GM23248 (cell line): ENCODE results near the gene CFAP126. TPM values are rescaled to one million over a fixed set of nuclear protein-coding genes. Genes with fewer than 3 reads are reported as not detected.
A peak's percentile ranks its signal among the peaks of the same experiment; 100 is the strongest.
"Not testable (repeated sequence)": the region's sequence is repeated elsewhere in the genome, so short reads cannot be mapped to it uniquely, and the experiment has no call there.

Experiments
- DNase-seq: peaks from one replicate; pipeline ENCODE4 v3.0.0-alpha.2; 2015
- H2AFZ ChIP-seq: fragments of 200-600 bp; sonication (generic); 2 replicates; pipeline ENCODE4 v1.6.1; 2016; ENCODE audit warnings: antibody characterized with exemption
- H3F3A ChIP-seq: fragments of 200-600 bp; sonication (generic); 2 replicates; pipeline ENCODE4 v1.6.1; 2016; ENCODE audit warnings: mild to moderate bottlenecking, antibody characterized with exemption, mixed run types; ENCODE audit not compliant: insufficient read depth
- H3K27ac ChIP-seq: fragments of 200-600 bp; sonication (generic); 2 replicates; pipeline ENCODE4 v1.5.1; 2016; ENCODE audit warnings: mild to moderate bottlenecking
- H3K27me3 ChIP-seq: fragments of 200-600 bp; sonication (generic); replicated peaks from 2 replicates; pipeline ENCODE4 v1.6.1; 2016; ENCODE audit warnings: mild to moderate bottlenecking; ENCODE audit not compliant: insufficient read depth
- H3K36me3 ChIP-seq: fragments of 200-600 bp; sonication (generic); 2 replicates; pipeline ENCODE4 v1.6.1; 2016; ENCODE audit warnings: low read depth, mild to moderate bottlenecking
- H3K4me1 ChIP-seq: fragments of 200-600 bp; sonication (generic); 2 replicates; pipeline ENCODE4 v1.6.1; 2016; ENCODE audit warnings: mild to moderate bottlenecking; ENCODE audit not compliant: insufficient read depth
- H3K4me2 ChIP-seq: fragments of 200-600 bp; sonication (generic); one replicate; pipeline ENCODE4 v1.6.1; 2016; ENCODE audit warnings: mild to moderate bottlenecking; ENCODE audit not compliant: unreplicated experiment
- H3K4me3 ChIP-seq: fragments of 200-600 bp; sonication (generic); 2 replicates; pipeline ENCODE4 v1.5.1; 2016; ENCODE audit warnings: mild to moderate bottlenecking
- H3K79me2 ChIP-seq: fragments of 200-600 bp; sonication (generic); 2 replicates; pipeline ENCODE4 v1.6.1; 2016; ENCODE audit warnings: mild to moderate bottlenecking; ENCODE audit not compliant: insufficient read depth
- H3K9ac ChIP-seq: fragments of 200-600 bp; sonication (generic); 2 replicates; pipeline ENCODE4 v1.6.1; 2016; ENCODE audit warnings: mild to moderate bottlenecking
- H3K9me2 ChIP-seq: fragments of 200-600 bp; sonication (generic); 2 replicates; pipeline ENCODE4 v1.6.1; 2016; ENCODE audit warnings: mixed run types, mild to moderate bottlenecking, moderate library complexity; ENCODE audit not compliant: insufficient read depth
- H3K9me3 ChIP-seq: fragments of 200-600 bp; sonication (generic); one replicate; pipeline ENCODE4 v1.6.1; 2017; ENCODE audit warnings: low read depth
- H4K20me1 ChIP-seq: fragments of 200-600 bp; sonication (generic); 2 replicates; pipeline ENCODE4 v1.6.0; 2016; ENCODE audit not compliant: insufficient read depth
- EZH2 ChIP-seq: fragments of 200-600 bp; sonication (generic); IDR thresholded peaks from 2 replicates; pipeline ENCODE4 v1.6.1; 2018; ENCODE audit warnings: antibody characterized with exemption, mild to moderate bottlenecking; ENCODE audit not compliant: insufficient read depth, poor library complexity, severe bottlenecking
- EZH2phosphoT487 ChIP-seq: fragments of 200-600 bp; sonication (generic); IDR thresholded peaks from 2 replicates; pipeline ENCODE4 v1.6.1; 2018; ENCODE audit warnings: antibody characterized with exemption, moderate library complexity, mild to moderate bottlenecking, low read depth; ENCODE audit not compliant: insufficient read depth
- WGBS, 2 experiments: methylation state at CpG; one replicate each; pipeline ENCODE4 v1.1.6; 2015 to 2017; ENCODE audit warnings: low lambda C conversion rate in 2 of 2, low coverage in 1 of 2; ENCODE audit errors: missing lambda C conversion rate in 2 of 2; 5-methylcytosine and 5-hydroxymethylcytosine counted together
- in situ Hi-C: fragments of 300-500 bp; cut with MboI; formaldehyde crosslinking; loops from 2 replicates; pipeline ENCODE4 v1.15.0; 2020
- polyA plus RNA-seq: library from polyadenylated mRNA; unstranded; fragments of >200 nt; fragmentation: Nextera tagmentation; extraction: Ambion mirVana; gene quantifications from 2 replicates; pipeline ENCODE4 v1.2.1, GENCODE V29; 2016
- total RNA-seq: library from RNA; depleted of rRNA; stranded (reverse); fragments of >200 nt; shearing (Covaris generic); gene quantifications from 2 replicates; pipeline ENCODE4 v1.2.3, GENCODE V29; 2014

CFAP126 gene
- total and polyA plus RNA-seq, 2 experiments from 2014 or later: not detected

DNA sequence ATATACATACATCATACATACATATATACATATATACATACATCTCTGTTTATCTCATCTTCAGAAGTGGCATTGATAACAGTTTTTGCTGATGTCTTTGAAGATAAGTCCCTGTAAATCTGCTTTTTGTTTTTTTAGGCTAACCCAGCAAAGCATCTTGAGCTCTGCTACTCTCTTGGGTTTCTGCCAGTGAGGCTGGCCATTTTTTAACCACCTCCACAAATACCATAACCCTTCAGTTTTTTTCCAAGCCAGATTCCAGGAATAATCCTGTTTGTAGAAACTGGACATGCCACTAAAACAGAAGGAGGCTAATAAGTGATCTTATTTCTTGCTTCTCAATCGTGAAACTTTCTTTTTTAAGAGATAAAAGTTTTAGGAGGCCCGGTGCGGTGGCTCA lies 31.9 kb downstream of the CFAP126 start:
- no peak overlapping the region for H3K9ac ChIP-seq
- peaks cover 50% of the 10 kb centered on the region for H3K36me3 ChIP-seq
- H3K4me1 ChIP-seq: 0 out of 2 replicates have a peak, but pooled peaks cover 4% of the 10 kb centered on the region
- no peaks in the 10 kb centered on the region for H3K9me2 ChIP-seq
- no peak overlapping the region for H3K4me3 ChIP-seq
- no peaks in the 10 kb centered on the region; the same call in 1 of the 2 replicates for H3F3A ChIP-seq
- peaks cover 10% of the 10 kb centered on the region for H3K79me2 ChIP-seq
- H2AFZ ChIP-seq: no peak overlapping the region
- H4K20me1 ChIP-seq: no peaks in the 10 kb centered on the region
- H3K4me2 ChIP-seq: no peak overlapping the region
- no peaks in the 10 kb centered on the region for H3K27me3 ChIP-seq
- no peak for TF ChIP-seq EZH2
- TF ChIP-seq EZH2phosphoT487: no peak
- no peak overlapping the region for H3K27ac ChIP-seq
- 96 to 100% methylated on average over 3 of the region's 3 CpGs for WGBS, 2 experiments
- in situ Hi-C loops: no loop called here
- peak; percentile 32 for DNase-seq
- no peaks in the 10 kb centered on the region for H3K9me3 ChIP-seq

DNA sequence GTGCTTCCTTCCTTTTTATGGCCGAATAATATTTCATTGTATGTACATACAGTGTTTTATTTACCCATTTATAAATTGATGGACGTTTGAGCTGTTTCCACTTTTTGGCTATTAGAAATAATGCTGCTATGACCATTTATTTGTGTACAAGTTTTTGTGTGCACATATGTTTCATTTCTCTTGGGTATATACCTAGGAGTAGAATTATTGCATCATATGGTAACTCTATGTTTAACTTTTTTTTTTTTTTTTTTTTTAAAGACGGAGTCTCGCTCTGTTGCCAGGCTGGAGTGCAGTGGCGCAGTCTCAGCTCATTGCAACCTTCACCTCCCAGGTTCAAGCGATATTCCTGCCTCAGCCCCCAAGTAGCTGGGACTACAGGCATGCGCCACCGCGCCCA lies 34.5 kb downstream of the CFAP126 start:
- Histone ChIP-seq H3K79me2 (peaks cover 9% of the 10 kb centered on the region), H2AFZ (no peak overlapping the region), H3K9me2 (no peaks in the 10 kb centered on the region), H3F3A (peaks cover 4% of the 10 kb centered on the region; the same call in 1 of the 2 replicates), H3K36me3 (peaks cover 58% of the 10 kb centered on the region), H3K27me3 (no peaks in the 10 kb centered on the region), H3K9ac (no peak overlapping the region), H3K9me3 (no peaks in the 10 kb centered on the region), H3K4me1 (0 out of 2 replicates have a peak, but pooled peaks cover 4% of the 10 kb centered on the region), H4K20me1 (no peaks in the 10 kb centered on the region), H3K27ac (no peak overlapping the region), H3K4me2 (no peak overlapping the region), H3K4me3 (no peak overlapping the region)
- TF ChIP-seq EZH2: no peak
- TF ChIP-seq EZH2phosphoT487: no peak
- DNase-seq: no peak
- WGBS, 2 experiments: 92 to 94% methylated on average over 9 of the region's 9 CpGs
- in situ Hi-C loops: no loop called here

DNA sequence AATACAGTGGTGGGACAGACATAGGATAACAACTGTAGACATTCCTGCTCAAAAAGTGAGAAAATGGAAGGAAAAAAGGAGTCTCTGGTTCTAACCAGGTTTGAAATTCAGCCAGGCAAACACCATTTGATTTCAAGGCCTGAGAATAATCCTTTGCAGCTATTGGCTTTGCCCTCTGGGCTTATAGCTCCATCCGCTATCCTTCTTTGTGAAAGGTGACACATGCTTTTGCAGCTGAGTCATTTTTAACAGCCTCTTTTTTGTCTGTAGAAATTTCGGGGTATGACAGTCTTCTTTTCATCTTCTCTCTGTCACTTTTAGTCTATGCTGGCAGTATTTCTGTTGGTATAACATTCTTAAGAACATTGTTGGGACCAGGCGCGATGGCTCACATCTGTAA lies 37.3 kb downstream of the CFAP126 start:
- peaks cover 4% of the 10 kb centered on the region; the same call in 1 of the 2 replicates for H3F3A ChIP-seq
- no peaks in the 10 kb centered on the region for H3K9me3 ChIP-seq
- H3K27ac ChIP-seq: no peak overlapping the region
- in situ Hi-C loops: no loop called here
- no peak overlapping the region for H3K9ac ChIP-seq
- H3K27me3 ChIP-seq: no peaks in the 10 kb centered on the region
- 79 to 81% methylated on average over 4 of the region's 4 CpGs for WGBS, 2 experiments
- DNase-seq: peak; percentile 54
- no peaks in the 10 kb centered on the region for H4K20me1 ChIP-seq
- peaks cover 63% of the 10 kb centered on the region for H3K36me3 ChIP-seq
- H3K4me3 ChIP-seq: no peak overlapping the region
- H3K4me1 ChIP-seq: no peaks in the 10 kb centered on the region
- no peak overlapping the region for H2AFZ ChIP-seq
- TF ChIP-seq EZH2phosphoT487 (no peak), EZH2 (no peak)
- no peaks in the 10 kb centered on the region for H3K79me2 ChIP-seq
- H3K4me2 ChIP-seq: no peak overlapping the region
- no peaks in the 10 kb centered on the region for H3K9me2 ChIP-seq

DNA sequence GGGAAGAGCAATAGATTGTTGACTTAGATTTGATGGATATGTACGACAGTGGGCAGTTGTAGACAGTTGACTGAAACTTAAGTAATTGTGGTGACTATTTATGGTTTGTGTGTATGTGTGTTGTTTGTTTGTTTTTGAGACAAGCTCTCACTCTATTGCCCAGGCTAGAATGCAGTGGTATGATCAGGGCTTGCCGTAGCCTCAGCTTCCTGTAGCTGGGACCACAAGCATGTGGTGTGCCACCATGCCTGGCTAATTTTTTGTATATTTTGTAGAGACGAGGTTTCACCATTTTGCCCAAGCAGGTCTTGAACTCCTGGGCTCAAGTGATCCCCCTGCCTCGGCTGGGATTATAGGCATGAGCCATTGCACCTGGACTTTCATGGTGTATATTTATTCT lies 43.7 kb downstream of the CFAP126 start:
- no peak overlapping the region for H2AFZ ChIP-seq
- H3K36me3 ChIP-seq: peaks cover 20% of the 10 kb centered on the region; the same call in 1 of the 2 replicates
- 95 to 99% methylated on average over 4 of the region's 4 CpGs for WGBS, 2 experiments
- no peaks in the 10 kb centered on the region for H4K20me1 ChIP-seq
- H3K79me2 ChIP-seq: peaks cover 49% of the 10 kb centered on the region
- no peaks in the 10 kb centered on the region for H3K4me1 ChIP-seq
- H3K4me2 ChIP-seq: no peak overlapping the region
- no peaks in the 10 kb centered on the region for H3K9me3 ChIP-seq
- no peaks in the 10 kb centered on the region for H3K27me3 ChIP-seq
- no peak for DNase-seq
- H3K9me2 ChIP-seq: no peaks in the 10 kb centered on the region
- no peak overlapping the region for H3K4me3 ChIP-seq
- no peak overlapping the region for H3K9ac ChIP-seq
- H3F3A ChIP-seq: no peaks in the 10 kb centered on the region
- TF ChIP-seq EZH2 (no peak), EZH2phosphoT487 (no peak)
- no peak overlapping the region for H3K27ac ChIP-seq
- in situ Hi-C loops: no loop called here

DNA sequence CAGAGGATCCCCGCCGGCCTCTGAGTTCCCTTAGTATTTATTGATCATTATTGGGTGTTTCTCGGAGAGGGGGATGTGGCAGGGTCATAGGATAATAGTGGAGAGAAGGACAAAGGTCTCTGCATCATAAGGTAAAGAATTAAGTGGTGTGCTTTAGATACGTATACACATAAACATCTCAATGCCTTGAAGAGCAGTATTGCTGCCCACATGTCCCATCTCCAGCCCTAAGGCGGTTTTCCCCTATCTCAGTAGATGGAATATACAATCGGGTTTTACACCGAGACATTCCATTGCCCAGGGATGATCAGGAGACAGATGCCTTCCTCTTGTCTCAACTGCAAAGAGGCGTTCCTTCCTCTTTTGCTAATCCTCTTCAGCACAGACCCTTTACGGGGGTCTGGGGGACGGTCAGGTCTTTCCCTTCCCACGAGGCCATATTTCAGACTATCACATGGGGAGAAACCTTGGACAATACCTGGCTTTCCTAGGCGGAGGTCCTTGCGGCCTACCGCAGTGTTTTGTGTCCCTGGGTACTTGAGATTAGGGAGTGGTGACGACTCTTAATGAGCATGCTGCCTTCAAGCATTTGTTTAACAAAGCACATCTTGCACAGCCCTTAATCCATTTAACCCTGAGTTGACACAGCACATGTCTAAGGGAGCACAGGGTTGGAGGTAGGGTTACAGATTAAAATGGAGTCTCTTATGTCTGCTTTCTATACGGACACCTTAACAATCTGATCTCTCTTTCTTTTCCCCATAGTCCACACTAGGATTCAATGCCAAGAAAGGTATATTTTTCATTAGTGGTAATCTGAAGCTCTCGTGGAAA lies 51.6 kb downstream of the CFAP126 start:
- DNase-seq, H3K36me3 ChIP-seq, in situ Hi-C loops, H3K27me3 ChIP-seq, H3K4me3 ChIP-seq, H3K4me1 ChIP-seq, H3F3A ChIP-seq, H3K27ac ChIP-seq, H3K9me3 ChIP-seq, H3K9me2 ChIP-seq, H2AFZ ChIP-seq, H4K20me1 ChIP-seq: not testable (repeated sequence)
- WGBS, 2 experiments: 75 to 81% methylated on average over 17 of the region's 17 CpGs
- H3K4me2 ChIP-seq: peak overlapping the region; percentile 95
- peak overlapping the region; percentile 98 for H3K9ac ChIP-seq
- H3K79me2 ChIP-seq: peaks cover 60% of the 10 kb centered on the region
